ENCODE measurements around the gene CDHR4. TPM values are rescaled to one million over a fixed set of nuclear protein-coding genes. Genes with fewer than 3 reads are reported as not detected.
"Not testable (repeated sequence)": the region's sequence is repeated elsewhere in the genome, so short reads cannot be mapped to it uniquely, and the experiment has no call there.

Gene CDHR4
- total RNA-seq, 1 experiment from 2014 or later = 0.17 TPM

- 0 out of 2 replicates have a peak, but pooled peaks have one; percentile 21 for TF ChIP-seq CREB1 (CRISPR knock-in tag; IDR thresholded peaks at IDR 0.05)
- no peak for TF ChIP-seq CTCF (IDR thresholded peaks at IDR 0.05)
- TF ChIP-seq ZMAT4 (CRISPR knock-in tag; IDR thresholded peaks at IDR 0.05) = no peak
- peak; percentile 67 for TF ChIP-seq RELA (CRISPR knock-in tag; IDR thresholded peaks at IDR 0.05; ENCODE audit: borderline replicate concordance)
- TF ChIP-seq FOXP4 (CRISPR knock-in tag; IDR thresholded peaks at IDR 0.05) = 0 out of 2 replicates have a peak, but pooled peaks have one; percentile 58
- TF ChIP-seq USF2 (CRISPR knock-in tag; IDR thresholded peaks at IDR 0.05) = peak; percentile 100
- TF ChIP-seq ZNF138 (CRISPR knock-in tag; conservative IDR thresholded peaks at IDR 0.05) = peak; percentile 78; the same call in 1 of the 2 replicates
- peak; percentile 87; the same call in 1 of the 2 replicates for TF ChIP-seq FOXK1 (CRISPR knock-in tag; IDR thresholded peaks at IDR 0.05)
- TF ChIP-seq TCF7 (CRISPR knock-in tag; IDR thresholded peaks at IDR 0.05; ENCODE audit: low read depth) = 0 out of 2 replicates have a peak, but pooled peaks have one; percentile 62
Observed at GRCh38 chr3:49786357-49787181, 13.1 kb downstream of the CDHR4 start, which contains the start of gene IP6K1 (continued).

GRCh38 chr3:49785565-49786356, 13.9 kb downstream of the CDHR4 start:
- DNase-seq (ENCODE audit: low spot score) (peak; percentile 41), ATAC-seq (peak; percentile 13)
- peaks cover 12% of the 10 kb centered on the region for H3K36me3 Mint-ChIP-seq
- peak overlapping the region; percentile 93 for H3K27ac Mint-ChIP-seq
- peaks cover 20% of the 10 kb centered on the region for H3K4me1 Mint-ChIP-seq
- H3K9me3 Mint-ChIP-seq = no peaks in the 10 kb centered on the region
- H3K27me3 Mint-ChIP-seq (ENCODE audit: low read depth) = peaks cover 11% of the 10 kb centered on the region
- H3K4me3 Mint-ChIP-seq = peak overlapping the region; percentile 90
- ChIA-PET POLR2A (interaction anchor here (0.6 to 1.7 kb wide), 7 partner anchors 8 to 154 kb away, joined by 3 to 8 read pairs (median 4); partner anchors contain the start of genes INKA1 and RBM6), CTCF (interaction anchor here (0.6 to 3.5 kb wide), 7 partner anchors 16 to 441 kb away, joined by 3 to 36 read pairs (median 4); partner anchors contain the start of genes AMIGO3, CDHR4 and INKA1)
- TF ChIP-seq JAZF1 (CRISPR knock-in tag; IDR thresholded peaks at IDR 0.05) = no peak
- no peak for TF ChIP-seq ZNF121 (CRISPR knock-in tag; IDR thresholded peaks at IDR 0.05)
- no peak for TF ChIP-seq CTCF (IDR thresholded peaks at IDR 0.05)
- 0 out of 2 replicates have a peak, but pooled peaks have one; percentile 27 for TF ChIP-seq FOXP4 (CRISPR knock-in tag; IDR thresholded peaks at IDR 0.05)

GRCh38 chr3:49782277-49782676, 17.4 kb downstream of the CDHR4 start:
- H3K27ac Mint-ChIP-seq; H3K27me3 Mint-ChIP-seq (ENCODE audit: low read depth); H3K9me3 Mint-ChIP-seq; POLR2A ChIA-PET; ATAC-seq; DNase-seq (ENCODE audit: low spot score); H3K4me3 Mint-ChIP-seq: not testable (repeated sequence)
- CTCF ChIA-PET = interaction anchor here (1.3 to 1.4 kb wide), 2 partner anchors 21 to 81 kb away, joined by 4 to 5 read pairs; partner anchors contain the start of gene INKA1
- Mint-ChIP-seq H3K4me1 (peaks cover 16% of the 10 kb centered on the region), H3K36me3 (peaks cover 19% of the 10 kb centered on the region)
